Left ventricle myocardium superior (tissue), 1 donor: ENCODE results near the gene COL6A1. TPM values are rescaled to one million over a fixed set of nuclear protein-coding genes. Genes with fewer than 3 reads are reported as not detected.

Experiments
- ATAC-seq: fragments of 200-7000 bp; cut with Tn5 transposase; one replicate; pipeline ENCODE4 v1.9.1; 2020; ENCODE audit warnings: mild to moderate bottlenecking, moderate library complexity
- DNase-seq: peaks from one replicate; pipeline ENCODE4 v3.0.0-alpha.2; 2020
- intact Hi-C: fragments of 100-400 bp; cut with micrococcal nuclease; formaldehyde crosslinking; loops from one replicate; pipeline ENCODE4 v1.11.0; 2022
- total RNA-seq: library from RNA; stranded (reverse); fragmentation: NEBNext Ultra II Directional; extraction: Animal tissue kit (Norgen Biotek cat#: 25700); gene quantifications from one replicate; pipeline ENCODE4 v1.2.1, GENCODE V29; 2021
- donor health status: DM: no; HTN: yes; CAD: no; lungs with severe emphysema.

COL6A1 gene
- total RNA-seq, 1 donor from 2014 or later = 188 TPM

DNA sequence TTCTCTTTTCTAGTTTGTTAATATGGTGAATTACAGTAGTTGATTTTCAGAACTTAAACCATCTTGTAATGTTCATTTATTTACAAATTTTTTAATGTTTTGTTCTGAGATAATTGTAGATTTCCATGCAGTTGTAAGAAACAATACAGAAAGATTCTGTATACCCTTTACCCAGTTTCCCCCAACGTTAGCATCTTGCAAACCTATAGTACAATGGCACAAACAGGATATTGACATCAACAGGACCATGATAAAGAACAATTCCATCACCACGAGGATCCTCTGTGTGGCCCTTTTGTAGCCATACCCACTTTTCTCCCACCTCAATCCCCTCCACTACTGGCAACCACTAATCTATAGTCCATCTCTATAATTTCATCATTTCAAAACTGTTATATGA is 33.3 kb downstream of the COL6A1 start:
- ATAC-seq (no peak), DNase-seq (no peak)
- intact Hi-C loops = no loop called here

GRCh38 chr21:46017148-46017547 is 35.6 kb downstream of the COL6A1 start:
- ATAC-seq (no peak), DNase-seq (no peak)
- intact Hi-C loops = no loop called here

GRCh38 chr21:46017695-46018094 is 36.1 kb downstream of the COL6A1 start:
- no peak for ATAC-seq
- intact Hi-C loops = no loop called here

DNA sequence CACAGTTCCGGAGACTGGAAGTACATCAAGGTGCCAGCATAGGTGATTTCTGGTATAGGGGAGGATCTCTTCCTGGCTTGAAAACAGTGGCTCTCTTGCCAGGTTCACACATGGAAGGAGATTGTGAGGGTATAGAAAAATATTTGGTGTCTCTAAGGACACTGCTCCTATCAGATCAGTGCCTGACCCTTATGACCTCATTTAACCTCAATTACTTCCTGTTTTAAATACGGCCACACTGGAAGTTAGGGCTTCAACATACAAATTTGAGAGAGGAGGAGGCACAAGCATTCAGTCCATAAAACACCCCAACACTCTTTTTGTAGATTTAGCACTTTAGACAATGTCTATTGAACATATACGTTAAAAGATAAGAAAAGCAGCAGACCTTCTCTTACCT is 37.0 kb downstream of the COL6A1 start:
- ATAC-seq = no peak
- intact Hi-C loops = no loop called here
- DNase-seq = no peak

More at GRCh38 chr21:46017695-46018094, 36.1 kb downstream of the COL6A1 start:
- DNase-seq = no peak

DNA sequence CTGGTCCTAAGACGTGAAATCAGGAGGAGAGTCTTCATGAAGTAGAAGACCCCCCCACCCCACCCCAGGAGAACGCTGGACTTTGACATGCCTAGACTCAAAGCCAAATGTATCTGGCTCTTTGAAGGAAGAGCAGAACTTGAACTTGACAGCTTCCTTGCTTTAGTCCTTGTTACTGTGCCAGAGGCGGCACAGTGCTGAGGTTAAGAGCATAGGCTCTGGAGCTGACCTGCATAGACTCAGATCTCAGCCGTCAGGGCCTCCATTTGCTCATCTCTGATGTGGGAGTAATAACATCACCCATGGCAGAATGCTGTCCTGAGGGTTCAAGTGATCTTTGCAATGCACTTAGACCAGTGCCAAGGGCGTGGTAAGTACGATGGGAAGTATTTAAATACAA is 39.0 kb downstream of the COL6A1 start:
- ATAC-seq (no peak), DNase-seq (no peak)
- intact Hi-C loops = no loop called here

DNA sequence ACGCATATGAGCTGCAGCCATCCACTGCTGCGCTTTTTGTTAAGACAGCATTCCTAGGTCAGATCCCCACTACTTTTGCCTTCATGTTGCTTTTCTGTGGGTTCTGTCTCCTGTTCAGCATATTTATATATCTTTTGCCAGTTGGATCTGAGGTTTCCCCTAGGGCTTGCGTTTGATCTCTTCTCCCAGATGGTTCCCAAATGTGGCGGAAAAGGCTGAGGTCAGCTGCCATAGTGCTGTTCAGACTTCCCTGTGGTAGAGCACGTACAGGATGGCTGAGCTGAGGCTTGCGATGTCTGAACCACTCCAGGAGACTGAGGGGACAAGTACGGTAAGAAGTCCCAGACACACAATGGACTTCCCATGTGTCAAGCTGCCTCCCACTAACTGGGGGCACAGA is 39.8 kb downstream of the COL6A1 start:
- intact Hi-C loops = no loop called here

GRCh38 chr21:46021978-46022544 is 40.5 kb downstream of the COL6A1 start:
- DNase-seq (peak; percentile 82), ATAC-seq (peak; percentile 92)
- intact Hi-C loops = no loop called here

More for the DNA sequence above, 39.8 kb downstream of the COL6A1 start:
- DNase-seq (peak; percentile 31), ATAC-seq (peak; percentile 26)

- peak; percentile 78 for ATAC-seq
- DNase-seq = peak; percentile 29
- intact Hi-C loops = no loop called here
Measured at GRCh38 chr21:46022551-46023525, 41.3 kb downstream of the COL6A1 start.

DNA sequence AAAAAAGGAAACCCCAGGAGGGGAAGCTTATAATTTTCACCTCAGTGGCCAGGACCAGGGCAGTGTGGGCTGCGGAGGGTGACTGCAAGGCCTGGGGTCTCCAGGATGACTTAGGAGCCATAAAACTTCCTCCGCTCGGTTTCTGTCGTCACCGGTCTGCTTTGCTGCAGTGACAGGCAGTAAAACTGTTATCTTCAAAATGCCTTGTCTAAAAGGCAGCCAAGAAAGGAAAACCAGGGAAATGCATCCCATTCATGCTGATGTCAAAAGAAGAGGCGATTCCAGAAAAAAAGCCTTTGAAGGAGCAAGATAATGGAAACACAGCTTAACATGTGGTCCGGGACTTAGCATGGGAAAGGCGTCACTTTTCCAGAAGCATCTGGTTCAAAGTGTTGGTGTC is 42.0 kb downstream of the COL6A1 start:
- intact Hi-C loops = no loop called here
- no peak for ATAC-seq
- DNase-seq = no peak

DNA sequence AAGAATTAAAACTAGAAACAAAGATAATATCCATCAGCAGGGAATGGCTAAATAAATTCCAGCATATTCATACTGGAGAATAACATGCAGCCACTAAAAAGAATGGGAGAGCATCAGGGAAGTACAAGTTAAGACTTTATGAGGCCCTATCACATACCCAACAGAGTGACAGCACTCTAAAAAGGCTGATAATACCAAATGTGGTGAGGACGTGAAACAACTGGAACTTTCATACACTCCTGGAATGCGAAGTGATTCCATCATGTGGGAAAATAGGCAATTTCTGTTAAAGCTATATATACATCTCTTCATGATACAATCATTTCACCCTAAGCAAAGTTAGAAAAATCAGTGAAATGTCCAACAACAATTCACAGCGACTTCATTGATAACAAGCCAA is 42.6 kb downstream of the COL6A1 start:
- intact Hi-C loops = no loop called here
- no peak for DNase-seq
- ATAC-seq = no peak

- no peak for DNase-seq
- intact Hi-C loops = no loop called here
- ATAC-seq = no peak
Measured at GRCh38 chr21:46025113-46025770, 43.7 kb downstream of the COL6A1 start.

- intact Hi-C loops = no loop called here
- ATAC-seq (peak; percentile 89), DNase-seq (peak; percentile 60)
Measured at GRCh38 chr21:46027851-46028493, 46.4 kb downstream of the COL6A1 start.

- DNase-seq = no peak
- intact Hi-C loops = no loop called here
- peak; percentile 78 for ATAC-seq
Measured at GRCh38 chr21:46028573-46029091, 47.1 kb downstream of the COL6A1 start.

- ATAC-seq = peak; percentile 70
- intact Hi-C loops = no loop called here
- DNase-seq = peak; percentile 48
Measured at GRCh38 chr21:46029186-46029924, 47.8 kb downstream of the COL6A1 start.

GRCh38 chr21:46031484-46031883 is 49.9 kb downstream of the COL6A1 start:
- DNase-seq = no peak
- ATAC-seq = no peak
- intact Hi-C loops = no loop called here

GRCh38 chr21:46032100-46032499 is 50.5 kb downstream of the COL6A1 start:
- DNase-seq = no peak
- intact Hi-C loops = no loop called here
- ATAC-seq = no peak

- intact Hi-C loops = no loop called here
- ATAC-seq (no peak), DNase-seq (no peak)
Measured at GRCh38 chr21:46033410-46034400, 52.1 kb downstream of the COL6A1 start.
